GM12891 (cell line): ENCODE data around the gene TUBB1.

Source experiments
- POLR2A ChIP-seq: IDR thresholded peaks from 2 replicates; pipeline ENCODE4 v1.6.1; 2011; ENCODE audit warnings: low read depth, low read length, control low read depth
- POLR2AphosphoS5 ChIP-seq: IDR thresholded peaks from 2 replicates; pipeline ENCODE4 v1.6.1; 2011; ENCODE audit warnings: low read depth, low read length, control low read depth
- TAF1 ChIP-seq: IDR thresholded peaks from 2 replicates; pipeline ENCODE4 v1.6.1; 2011; ENCODE audit warnings: low read depth, low read length, control low read depth

DNA sequence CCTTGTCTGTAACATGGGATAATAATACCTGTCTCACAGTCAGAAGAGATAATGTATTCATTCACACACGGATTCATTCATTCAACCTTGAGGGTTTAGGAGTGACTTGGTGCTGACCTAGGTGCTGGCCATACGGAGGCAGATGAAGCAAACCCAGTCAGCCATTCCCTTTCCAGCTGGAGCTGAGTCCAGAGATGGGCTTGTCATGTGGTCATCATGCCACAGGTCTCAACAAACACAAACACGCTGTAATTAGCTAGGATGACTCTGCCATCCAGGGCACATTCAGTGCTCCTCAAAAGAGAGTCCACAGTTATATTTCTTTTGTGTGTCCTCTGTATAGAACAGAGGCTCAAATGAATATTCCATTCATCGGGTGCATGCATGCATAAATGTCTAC, 42.9 kb downstream of the TUBB1 start:
- no peak for TF ChIP-seq POLR2A
- no peak for TF ChIP-seq POLR2AphosphoS5
- no peak for TF ChIP-seq TAF1
